ENCODE data around the gene GART.

Gene GART

DNA sequence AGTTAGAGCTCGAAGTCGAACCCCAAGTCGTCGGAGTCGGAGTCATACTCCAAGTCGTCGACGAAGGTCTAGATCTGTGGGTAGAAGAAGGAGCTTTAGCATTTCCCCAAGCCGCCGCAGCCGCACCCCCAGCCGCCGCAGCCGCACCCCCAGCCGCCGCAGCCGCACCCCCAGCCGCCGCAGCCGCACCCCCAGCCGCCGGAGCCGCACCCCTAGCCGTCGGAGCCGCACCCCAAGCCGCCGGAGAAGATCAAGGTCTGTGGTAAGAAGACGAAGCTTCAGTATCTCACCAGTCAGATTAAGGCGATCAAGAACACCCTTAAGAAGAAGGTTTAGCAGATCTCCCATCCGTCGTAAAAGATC, 13.0 kb upstream of the GART start:
- H3K27me3 ChIP-seq (ENCODE audit: insufficient read depth, low read length) = no peaks in the 10 kb centered on the region
- peaks cover 72% of the 10 kb centered on the region for H3K79me2 ChIP-seq (ENCODE audit: insufficient read depth, low read length)
- H3K4me2 ChIP-seq (ENCODE audit: low read length) = no peak overlapping the region
- H3K36me3 ChIP-seq (ENCODE audit: insufficient read depth, low read length) = peaks cover 99% of the 10 kb centered on the region
- no peak overlapping the region for H2AFZ ChIP-seq (ENCODE audit: low read length)
- H3K4me1 ChIP-seq (ENCODE audit: insufficient read depth, low read length, severe bottlenecking) = no peaks in the 10 kb centered on the region
- TF ChIP-seq, protein P1, sequence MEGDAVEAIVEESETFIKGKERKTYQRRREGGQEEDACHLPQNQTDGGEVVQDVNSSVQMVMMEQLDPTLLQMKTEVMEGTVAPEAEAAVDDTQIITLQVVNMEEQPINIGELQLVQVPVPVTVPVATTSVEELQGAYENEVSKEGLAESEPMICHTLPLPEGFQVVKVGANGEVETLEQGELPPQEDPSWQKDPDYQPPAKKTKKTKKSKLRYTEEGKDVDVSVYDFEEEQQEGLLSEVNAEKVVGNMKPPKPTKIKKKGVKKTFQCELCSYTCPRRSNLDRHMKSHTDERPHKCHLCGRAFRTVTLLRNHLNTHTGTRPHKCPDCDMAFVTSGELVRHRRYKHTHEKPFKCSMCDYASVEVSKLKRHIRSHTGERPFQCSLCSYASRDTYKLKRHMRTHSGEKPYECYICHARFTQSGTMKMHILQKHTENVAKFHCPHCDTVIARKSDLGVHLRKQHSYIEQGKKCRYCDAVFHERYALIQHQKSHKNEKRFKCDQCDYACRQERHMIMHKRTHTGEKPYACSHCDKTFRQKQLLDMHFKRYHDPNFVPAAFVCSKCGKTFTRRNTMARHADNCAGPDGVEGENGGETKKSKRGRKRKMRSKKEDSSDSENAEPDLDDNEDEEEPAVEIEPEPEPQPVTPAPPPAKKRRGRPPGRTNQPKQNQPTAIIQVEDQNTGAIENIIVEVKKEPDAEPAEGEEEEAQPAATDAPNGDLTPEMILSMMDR (IDR thresholded peaks at IDR 0.05; ENCODE audit: low read length) = no peak
- no peak for TF ChIP-seq EZH2 (IDR thresholded peaks at IDR 0.05; ENCODE audit: borderline replicate concordance, low read length)
- no peaks in the 10 kb centered on the region for H3K9me2 ChIP-seq (ENCODE audit: low read depth, low read length)
- H4K20me1 ChIP-seq (ENCODE audit: insufficient read depth, low read length) = peaks cover 4% of the 10 kb centered on the region; the same call in 1 of the 2 replicates
- no peaks in the 10 kb centered on the region for H3K9me3 ChIP-seq (ENCODE audit: low read length)
- H3F3A ChIP-seq (ENCODE audit: insufficient read depth, low read length) = no peaks in the 10 kb centered on the region
- no peak overlapping the region for H3K9ac ChIP-seq (ENCODE audit: low read length)
- no peak overlapping the region for H3K4me3 ChIP-seq (ENCODE audit: low read depth, low read length, poor library complexity, severe bottlenecking)
- no peak overlapping the region for H3K27ac ChIP-seq (ENCODE audit: low read depth, low read length, poor library complexity, severe bottlenecking)

DNA sequence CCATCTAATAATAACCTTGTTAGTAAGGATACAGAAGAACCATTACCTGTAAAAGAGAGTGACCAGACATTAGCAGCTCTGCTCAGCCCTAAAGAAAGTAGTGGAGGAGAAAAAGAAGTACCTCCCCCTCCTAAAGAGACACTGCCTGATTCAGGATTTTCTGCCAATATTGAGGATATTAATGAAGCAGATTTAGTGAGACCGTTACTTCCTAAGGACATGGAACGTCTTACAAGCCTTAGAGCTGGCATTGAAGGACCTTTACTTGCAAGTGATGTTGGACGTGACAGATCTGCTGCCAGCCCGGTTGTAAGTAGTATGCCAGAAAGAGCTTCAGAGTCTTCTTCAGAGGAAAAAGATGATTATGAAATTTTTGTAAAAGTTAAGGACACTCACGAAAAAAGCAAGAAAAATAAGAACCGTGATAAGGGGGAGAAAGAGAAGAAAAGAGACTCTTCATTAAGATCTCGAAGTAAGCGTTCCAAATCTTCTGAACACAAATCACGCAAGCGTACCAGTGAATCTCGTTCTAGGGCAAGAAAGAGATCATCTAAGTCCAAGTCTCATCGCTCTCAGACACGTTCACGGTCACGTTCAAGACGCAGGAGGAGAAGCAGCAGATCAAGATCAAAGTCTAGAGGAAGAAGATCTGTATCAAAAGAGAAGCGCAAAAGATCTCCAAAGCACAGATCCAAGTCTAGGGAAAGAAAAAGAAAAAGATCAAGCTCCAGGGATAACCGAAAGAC, 12.5 kb upstream of the GART start:
- no peaks in the 10 kb centered on the region for H3K4me1 ChIP-seq (ENCODE audit: insufficient read depth, low read length, severe bottlenecking)
- no peak overlapping the region for H3K9ac ChIP-seq (ENCODE audit: low read length)
- no peaks in the 10 kb centered on the region for H3K9me3 ChIP-seq (ENCODE audit: low read length)
- H3K27me3 ChIP-seq (ENCODE audit: insufficient read depth, low read length) = no peaks in the 10 kb centered on the region
- H3K36me3 ChIP-seq (ENCODE audit: insufficient read depth, low read length) = peaks cover 99% of the 10 kb centered on the region
- no peaks in the 10 kb centered on the region for H3K9me2 ChIP-seq (ENCODE audit: low read depth, low read length)
- TF ChIP-seq, protein P1 (IDR thresholded peaks at IDR 0.05; ENCODE audit: low read length) = no peak
- no peak for TF ChIP-seq EZH2 (IDR thresholded peaks at IDR 0.05; ENCODE audit: borderline replicate concordance, low read length)
- no peaks in the 10 kb centered on the region for H3F3A ChIP-seq (ENCODE audit: insufficient read depth, low read length)
- no peak overlapping the region for H3K27ac ChIP-seq (ENCODE audit: low read depth, low read length, poor library complexity, severe bottlenecking)
- peaks cover 3% of the 10 kb centered on the region; the same call in 1 of the 2 replicates for H4K20me1 ChIP-seq (ENCODE audit: insufficient read depth, low read length)
- H3K79me2 ChIP-seq (ENCODE audit: insufficient read depth, low read length) = peaks cover 75% of the 10 kb centered on the region
- H3K4me3 ChIP-seq (ENCODE audit: low read depth, low read length, poor library complexity, severe bottlenecking) = no peak overlapping the region
- no peak overlapping the region for H3K4me2 ChIP-seq (ENCODE audit: low read length)
- H2AFZ ChIP-seq (ENCODE audit: low read length) = no peak overlapping the region

DNA sequence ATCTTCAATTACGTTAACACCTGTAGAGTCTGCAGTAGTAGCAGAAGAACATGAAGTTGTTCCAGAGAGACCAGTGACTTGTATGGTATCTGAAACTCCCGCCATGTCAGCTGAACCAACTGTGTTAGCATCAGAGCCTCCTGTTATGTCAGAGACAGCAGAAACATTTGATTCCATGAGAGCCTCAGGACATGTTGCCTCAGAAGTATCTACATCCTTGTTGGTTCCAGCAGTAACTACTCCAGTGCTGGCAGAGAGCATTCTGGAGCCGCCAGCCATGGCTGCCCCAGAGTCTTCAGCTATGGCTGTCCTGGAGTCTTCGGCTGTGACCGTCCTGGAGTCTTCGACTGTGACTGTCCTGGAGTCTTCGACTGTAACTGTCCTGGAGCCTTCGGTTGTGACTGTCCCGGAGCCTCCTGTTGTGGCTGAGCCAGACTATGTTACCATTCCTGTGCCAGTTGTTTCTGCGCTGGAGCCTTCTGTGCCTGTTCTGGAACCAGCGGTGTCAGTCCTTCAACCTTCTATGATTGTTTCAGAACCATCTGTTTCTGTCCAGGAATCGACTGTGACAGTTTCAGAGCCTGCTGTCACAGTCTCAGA, 11.2 kb upstream of the GART start:
- peaks cover 99% of the 10 kb centered on the region for H3K36me3 ChIP-seq (ENCODE audit: insufficient read depth, low read length)

More for the DNA sequence above, 11.2 kb upstream of the GART start:
- no peaks in the 10 kb centered on the region for H3K27me3 ChIP-seq (ENCODE audit: insufficient read depth, low read length)
- H3K4me1 ChIP-seq (ENCODE audit: insufficient read depth, low read length, severe bottlenecking) = no peaks in the 10 kb centered on the region
- H3K9me2 ChIP-seq (ENCODE audit: low read depth, low read length) = no peaks in the 10 kb centered on the region
- peaks cover 2% of the 10 kb centered on the region; the same call in 1 of the 2 replicates for H4K20me1 ChIP-seq (ENCODE audit: insufficient read depth, low read length)
- no peaks in the 10 kb centered on the region for H3F3A ChIP-seq (ENCODE audit: insufficient read depth, low read length)
- no peak overlapping the region for H3K4me3 ChIP-seq (ENCODE audit: low read depth, low read length, poor library complexity, severe bottlenecking)
- no peaks in the 10 kb centered on the region for H3K9me3 ChIP-seq (ENCODE audit: low read length)
- H3K79me2 ChIP-seq (ENCODE audit: insufficient read depth, low read length) = peaks cover 76% of the 10 kb centered on the region
- H3K9ac ChIP-seq (ENCODE audit: low read length) = no peak overlapping the region
- no peak overlapping the region for H3K4me2 ChIP-seq (ENCODE audit: low read length)
- H3K27ac ChIP-seq (ENCODE audit: low read depth, low read length, poor library complexity, severe bottlenecking) = no peak overlapping the region
- no peak for TF ChIP-seq EZH2 (IDR thresholded peaks at IDR 0.05; ENCODE audit: borderline replicate concordance, low read length)
- TF ChIP-seq, protein P1 (IDR thresholded peaks at IDR 0.05; ENCODE audit: low read length) = no peak
- H2AFZ ChIP-seq (ENCODE audit: low read length) = no peak overlapping the region
